Smooth muscle cell (in vitro differentiated cells): Measurements from ENCODE around the gene CHMP1A. TPM values are rescaled to one million over a fixed set of nuclear protein-coding genes. Genes with fewer than 3 reads are reported as not detected.

ENCODE experiments used
- DNase-seq: peaks from one replicate; lab custom pipeline; 2025; ENCODE audit not compliant: unreplicated experiment; lab: John Stamatoyannopoulos, UW
- H2AFZ ChIP-seq: fragments of 200-600 bp; sonication (generic); 2 replicates; pipeline ENCODE4 v1.6.0; 2016; ENCODE audit warnings: antibody characterized with exemption, low read depth, mild to moderate bottlenecking
- H3F3A ChIP-seq: fragments of 200-600 bp; sonication (generic); 2 replicates; pipeline ENCODE4 v1.6.0; 2017; ENCODE audit warnings: antibody characterized with exemption, low read depth
- H3K27ac ChIP-seq: fragments of 200-600 bp; sonication (generic); 2 replicates; pipeline ENCODE4 v1.5.1; 2016; ENCODE audit warnings: low read depth, mild to moderate bottlenecking
- H3K27me3 ChIP-seq: fragments of 200-600 bp; sonication (generic); 2 replicates; pipeline ENCODE4 v1.6.1; 2016; ENCODE audit warnings: low read depth, mild to moderate bottlenecking
- H3K36me3 ChIP-seq: fragments of 200-600 bp; sonication (generic); 2 replicates; pipeline ENCODE4 v1.5.1; 2016; ENCODE audit warnings: low read depth
- H3K4me1 ChIP-seq: fragments of 200-600 bp; sonication (generic); 2 replicates; pipeline ENCODE4 v1.5.1; 2016; ENCODE audit warnings: low read depth
- H3K4me2 ChIP-seq: fragments of 200-600 bp; sonication (generic); 2 replicates; pipeline ENCODE4 v1.6.0; 2016; ENCODE audit warnings: mild to moderate bottlenecking
- H3K4me3 ChIP-seq: fragments of 200-600 bp; sonication (generic); 2 replicates; pipeline ENCODE4 v1.5.1; 2016; ENCODE audit warnings: mild to moderate bottlenecking
- H3K79me2 ChIP-seq: fragments of 200-600 bp; sonication (generic); 2 replicates; pipeline ENCODE4 v1.6.0; 2016; ENCODE audit warnings: low read depth, mild to moderate bottlenecking
- H3K9ac ChIP-seq: fragments of 200-600 bp; sonication (generic); 2 replicates; pipeline ENCODE4 v1.6.0; 2016; ENCODE audit warnings: low read depth
- H3K9me3 ChIP-seq: fragments of 200-600 bp; sonication (generic); replicated peaks from 2 replicates; pipeline ENCODE4 v1.5.1; 2016; ENCODE audit warnings: low read depth
- H4K20me1 ChIP-seq: fragments of 200-600 bp; sonication (generic); 2 replicates; pipeline ENCODE4 v1.6.0; 2016; ENCODE audit warnings: low read depth
- WGBS: methylation state at CpG from one replicate; pipeline ENCODE4 v1.1.7; 2016; ENCODE audit warnings: low lambda C conversion rate; 5-methylcytosine and 5-hydroxymethylcytosine counted together
- polyA plus RNA-seq: library from polyadenylated mRNA; unstranded; fragments of >200 nt; fragmentation: Nextera tagmentation; extraction: Ambion mirVana; gene quantifications from 2 replicates; pipeline ENCODE4 v1.2.1, GENCODE V29; 2016
- total RNA-seq: library from RNA; depleted of rRNA; stranded (reverse); fragments of >200 nt; gene quantifications from 2 replicates; pipeline ENCODE4 v1.2.3, GENCODE V29; 2014
- TF ChIP-seq, protein P1 (sequence below): fragments of 200-600 bp; sonication (generic); IDR thresholded peaks from 2 replicates; pipeline ENCODE4 v1.5.1; 2017; ENCODE audit warnings: borderline replicate concordance, mild to moderate bottlenecking, antibody characterized with exemption; ENCODE audit not compliant: insufficient read depth, poor library complexity, severe bottlenecking

CHMP1A gene
- total and polyA plus RNA-seq, 2 experiments from 2014 or later, result 40.0 to 68.4 TPM

DNA sequence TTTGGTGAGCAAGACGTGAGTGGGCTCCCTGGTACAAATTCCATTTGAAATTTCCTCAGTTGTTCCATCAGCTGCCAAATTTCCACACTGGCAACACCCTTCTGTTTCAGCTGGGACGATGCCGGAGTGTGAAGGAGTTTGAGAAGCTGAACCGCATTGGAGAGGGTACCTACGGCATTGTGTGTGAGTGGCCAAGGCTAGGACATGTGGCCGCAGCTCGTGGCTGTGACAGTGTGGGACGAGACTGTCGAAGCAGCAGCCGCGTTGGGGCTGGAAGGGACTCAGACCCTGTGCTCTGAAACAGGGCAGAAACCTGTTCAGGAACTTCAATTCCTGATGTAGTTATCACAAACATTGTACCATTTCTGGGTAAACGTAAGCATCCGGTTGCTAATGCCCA, 31.6 kb upstream of the CHMP1A start:
- Histone ChIP-seq H3K4me1 (peaks cover 8% of the 10 kb centered on the region), H3K9me3 (no peaks in the 10 kb centered on the region), H4K20me1 (no peaks in the 10 kb centered on the region), H3K9ac (no peak overlapping the region), H3K4me3 (no peak overlapping the region), H3K27ac (no peak overlapping the region), H3K79me2 (peaks cover 19% of the 10 kb centered on the region), H3K27me3 (no peaks in the 10 kb centered on the region), H2AFZ (no peak overlapping the region), H3K4me2 (no peak overlapping the region), H3F3A (no peaks in the 10 kb centered on the region), H3K36me3 (no peaks in the 10 kb centered on the region)
- DNase-seq, result no peak
- TF ChIP-seq, protein P1, sequence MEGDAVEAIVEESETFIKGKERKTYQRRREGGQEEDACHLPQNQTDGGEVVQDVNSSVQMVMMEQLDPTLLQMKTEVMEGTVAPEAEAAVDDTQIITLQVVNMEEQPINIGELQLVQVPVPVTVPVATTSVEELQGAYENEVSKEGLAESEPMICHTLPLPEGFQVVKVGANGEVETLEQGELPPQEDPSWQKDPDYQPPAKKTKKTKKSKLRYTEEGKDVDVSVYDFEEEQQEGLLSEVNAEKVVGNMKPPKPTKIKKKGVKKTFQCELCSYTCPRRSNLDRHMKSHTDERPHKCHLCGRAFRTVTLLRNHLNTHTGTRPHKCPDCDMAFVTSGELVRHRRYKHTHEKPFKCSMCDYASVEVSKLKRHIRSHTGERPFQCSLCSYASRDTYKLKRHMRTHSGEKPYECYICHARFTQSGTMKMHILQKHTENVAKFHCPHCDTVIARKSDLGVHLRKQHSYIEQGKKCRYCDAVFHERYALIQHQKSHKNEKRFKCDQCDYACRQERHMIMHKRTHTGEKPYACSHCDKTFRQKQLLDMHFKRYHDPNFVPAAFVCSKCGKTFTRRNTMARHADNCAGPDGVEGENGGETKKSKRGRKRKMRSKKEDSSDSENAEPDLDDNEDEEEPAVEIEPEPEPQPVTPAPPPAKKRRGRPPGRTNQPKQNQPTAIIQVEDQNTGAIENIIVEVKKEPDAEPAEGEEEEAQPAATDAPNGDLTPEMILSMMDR, result no peak
- WGBS, result 99% methylated on average over 13 of the region's 13 CpGs

DNA sequence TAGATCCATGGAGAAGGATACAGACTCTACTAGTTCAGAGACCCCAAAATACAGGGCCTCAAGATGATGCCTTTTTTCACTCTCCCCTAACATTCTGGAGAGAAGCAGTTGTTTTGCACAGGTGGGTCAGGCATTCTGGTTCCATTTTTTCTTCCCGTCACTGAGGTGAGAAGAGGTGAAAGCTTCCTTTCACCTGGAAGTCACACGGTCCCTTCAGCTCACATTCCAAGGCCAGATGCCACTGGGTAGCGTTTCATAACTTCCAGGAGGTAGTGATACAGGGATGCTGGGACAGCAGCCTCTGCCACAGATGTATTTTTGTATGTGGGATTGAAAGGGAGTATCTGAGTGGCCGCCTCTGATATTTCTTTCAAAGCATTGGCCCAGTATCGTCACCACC, 30.9 kb upstream of the CHMP1A start:
- WGBS, result 97% methylated on average over 5 of the region's 5 CpGs
- H3K36me3 ChIP-seq, result no peaks in the 10 kb centered on the region
- H3K4me2 ChIP-seq, result no peak overlapping the region
- no peaks in the 10 kb centered on the region for H3K9me3 ChIP-seq
- no peaks in the 10 kb centered on the region for H3K27me3 ChIP-seq
- H3K27ac ChIP-seq, result no peak overlapping the region
- TF ChIP-seq, protein P1, result no peak
- peaks cover 19% of the 10 kb centered on the region for H3K79me2 ChIP-seq
- no peak overlapping the region for H3K4me3 ChIP-seq
- no peak for DNase-seq
- H3K9ac ChIP-seq, result no peak overlapping the region
- no peaks in the 10 kb centered on the region for H3F3A ChIP-seq
- H4K20me1 ChIP-seq, result no peaks in the 10 kb centered on the region
- no peak overlapping the region for H2AFZ ChIP-seq
- peaks cover 8% of the 10 kb centered on the region for H3K4me1 ChIP-seq

- no peak overlapping the region for H2AFZ ChIP-seq
- peak overlapping the region; percentile 92 for H3K4me3 ChIP-seq
- H4K20me1 ChIP-seq, result no peaks in the 10 kb centered on the region
- no peaks in the 10 kb centered on the region for H3K36me3 ChIP-seq
- peaks cover 8% of the 10 kb centered on the region for H3K4me1 ChIP-seq
- WGBS, result 22% methylated on average over 42 of the region's 42 CpGs
- DNase-seq, result peak; percentile 59
- no peaks in the 10 kb centered on the region for H3K9me3 ChIP-seq
- H3F3A ChIP-seq, result no peaks in the 10 kb centered on the region
- H3K79me2 ChIP-seq, result peaks cover 19% of the 10 kb centered on the region
- H3K9ac ChIP-seq, result peak overlapping the region; percentile 71
- peak overlapping the region; percentile 98 for H3K4me2 ChIP-seq
- TF ChIP-seq, protein P1, result no peak
- H3K27ac ChIP-seq, result peak overlapping the region; percentile 78
- no peaks in the 10 kb centered on the region for H3K27me3 ChIP-seq
These were observed 29.8 kb upstream of the CHMP1A start for GRCh38 chr16:89687092-89687940.
